GM12874 (cell line): ENCODE data around the gene TTC32.

Experiments
- TF ChIP-seq, protein P1 (sequence below): IDR thresholded peaks from 2 replicates; pipeline ENCODE4 v1.5.1; 2011; ENCODE audit warnings: low read depth, mild to moderate bottlenecking, control low read depth, low read length, moderate library complexity; ENCODE audit not compliant: insufficient read depth

TTC32 gene

DNA sequence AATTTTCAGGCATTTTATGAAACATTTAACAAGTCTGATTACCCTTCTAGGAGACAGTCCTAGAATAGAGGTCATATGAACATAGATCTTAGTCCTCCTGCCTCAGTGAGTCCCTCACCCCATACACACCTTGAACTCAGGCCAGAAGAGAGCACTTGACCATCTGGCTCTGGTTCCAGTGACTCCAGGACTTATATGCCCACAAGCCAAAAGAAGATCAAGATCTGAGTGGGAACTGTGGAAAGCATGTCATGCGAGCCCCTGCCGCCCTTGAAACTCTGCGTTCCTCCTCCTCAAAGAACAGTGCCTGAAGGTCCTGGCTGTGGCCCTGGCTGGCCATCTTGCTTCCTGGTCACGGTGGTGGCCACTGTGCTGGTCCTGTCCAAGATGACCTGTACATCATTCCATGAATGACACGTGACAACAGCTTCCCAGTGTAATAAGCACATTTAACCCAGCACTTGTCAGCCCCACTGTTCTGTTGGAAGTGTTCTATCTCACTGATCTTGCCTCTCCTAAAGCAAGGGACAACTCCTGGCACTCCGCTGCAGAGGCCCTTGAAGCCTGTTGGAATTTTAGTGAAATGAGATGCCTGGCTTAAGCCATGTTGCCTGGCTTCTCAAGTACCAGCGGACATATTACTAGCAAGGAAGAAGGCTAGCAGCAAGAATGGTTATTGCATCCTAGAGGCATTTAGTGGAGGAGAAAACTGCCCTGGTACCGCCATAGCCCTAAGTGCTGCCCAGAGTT lies 17.6 kb downstream of the TTC32 start:
- TF ChIP-seq, protein P1, sequence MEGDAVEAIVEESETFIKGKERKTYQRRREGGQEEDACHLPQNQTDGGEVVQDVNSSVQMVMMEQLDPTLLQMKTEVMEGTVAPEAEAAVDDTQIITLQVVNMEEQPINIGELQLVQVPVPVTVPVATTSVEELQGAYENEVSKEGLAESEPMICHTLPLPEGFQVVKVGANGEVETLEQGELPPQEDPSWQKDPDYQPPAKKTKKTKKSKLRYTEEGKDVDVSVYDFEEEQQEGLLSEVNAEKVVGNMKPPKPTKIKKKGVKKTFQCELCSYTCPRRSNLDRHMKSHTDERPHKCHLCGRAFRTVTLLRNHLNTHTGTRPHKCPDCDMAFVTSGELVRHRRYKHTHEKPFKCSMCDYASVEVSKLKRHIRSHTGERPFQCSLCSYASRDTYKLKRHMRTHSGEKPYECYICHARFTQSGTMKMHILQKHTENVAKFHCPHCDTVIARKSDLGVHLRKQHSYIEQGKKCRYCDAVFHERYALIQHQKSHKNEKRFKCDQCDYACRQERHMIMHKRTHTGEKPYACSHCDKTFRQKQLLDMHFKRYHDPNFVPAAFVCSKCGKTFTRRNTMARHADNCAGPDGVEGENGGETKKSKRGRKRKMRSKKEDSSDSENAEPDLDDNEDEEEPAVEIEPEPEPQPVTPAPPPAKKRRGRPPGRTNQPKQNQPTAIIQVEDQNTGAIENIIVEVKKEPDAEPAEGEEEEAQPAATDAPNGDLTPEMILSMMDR, result no peak

DNA sequence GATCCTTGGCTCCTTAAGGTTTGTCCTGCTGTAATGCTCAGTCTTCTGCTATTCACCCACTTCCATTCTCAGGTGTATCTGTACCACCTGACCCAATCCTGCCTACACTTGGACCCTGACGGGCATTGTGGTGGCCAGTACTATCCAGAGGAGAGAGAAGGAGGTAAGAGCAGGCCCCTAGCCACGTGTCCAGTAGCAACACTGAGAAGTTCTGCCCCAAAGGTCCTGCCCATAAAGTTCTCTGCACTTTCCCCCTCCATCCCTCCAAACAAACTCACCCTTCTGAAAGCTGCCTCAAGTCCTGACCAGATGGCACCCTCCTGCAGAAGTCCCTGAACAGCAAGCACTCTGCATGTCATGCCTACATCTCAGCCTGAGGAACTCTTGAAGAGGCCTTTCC lies 18.3 kb downstream of the TTC32 start:
- TF ChIP-seq, protein P1, result no peak

DNA sequence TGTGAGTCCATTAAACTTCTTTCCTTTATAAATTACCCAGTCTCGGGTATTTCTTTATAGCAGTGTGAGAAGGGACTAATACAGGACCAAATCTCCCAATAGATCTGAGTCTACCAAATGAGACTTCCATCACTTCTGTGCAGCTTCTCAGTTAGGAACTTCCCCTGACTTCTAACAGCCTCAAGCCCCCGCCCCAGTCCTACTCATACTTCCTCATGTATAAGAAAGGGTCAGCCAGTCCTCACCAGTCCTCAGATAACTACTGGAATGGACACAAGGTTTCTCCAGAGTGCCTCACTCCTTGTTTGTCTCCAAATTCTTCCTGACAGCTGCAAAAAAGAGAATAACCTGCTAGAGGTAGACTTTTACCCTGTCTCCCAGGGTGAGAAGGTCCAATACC lies 19.5 kb downstream of the TTC32 start:
- TF ChIP-seq, protein P1, result no peak

DNA sequence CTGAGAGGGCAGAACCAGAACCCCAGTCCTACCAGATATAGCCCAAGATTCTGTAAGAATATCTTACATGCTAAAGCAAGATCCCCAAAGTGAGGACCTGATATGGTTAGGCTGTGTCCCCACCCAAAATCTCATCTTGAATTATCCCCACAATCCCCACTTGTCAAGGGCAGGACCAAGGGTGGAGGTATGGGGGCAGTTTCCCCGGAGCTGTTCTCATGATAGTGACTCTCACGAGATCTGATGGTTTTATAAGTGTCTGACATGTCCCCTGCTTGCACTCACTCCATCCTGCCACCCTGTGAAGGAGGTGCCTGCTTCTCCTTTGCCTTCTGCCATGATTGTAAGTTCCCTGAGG lies 19.9 kb downstream of the TTC32 start:
- TF ChIP-seq, protein P1, result no peak

DNA sequence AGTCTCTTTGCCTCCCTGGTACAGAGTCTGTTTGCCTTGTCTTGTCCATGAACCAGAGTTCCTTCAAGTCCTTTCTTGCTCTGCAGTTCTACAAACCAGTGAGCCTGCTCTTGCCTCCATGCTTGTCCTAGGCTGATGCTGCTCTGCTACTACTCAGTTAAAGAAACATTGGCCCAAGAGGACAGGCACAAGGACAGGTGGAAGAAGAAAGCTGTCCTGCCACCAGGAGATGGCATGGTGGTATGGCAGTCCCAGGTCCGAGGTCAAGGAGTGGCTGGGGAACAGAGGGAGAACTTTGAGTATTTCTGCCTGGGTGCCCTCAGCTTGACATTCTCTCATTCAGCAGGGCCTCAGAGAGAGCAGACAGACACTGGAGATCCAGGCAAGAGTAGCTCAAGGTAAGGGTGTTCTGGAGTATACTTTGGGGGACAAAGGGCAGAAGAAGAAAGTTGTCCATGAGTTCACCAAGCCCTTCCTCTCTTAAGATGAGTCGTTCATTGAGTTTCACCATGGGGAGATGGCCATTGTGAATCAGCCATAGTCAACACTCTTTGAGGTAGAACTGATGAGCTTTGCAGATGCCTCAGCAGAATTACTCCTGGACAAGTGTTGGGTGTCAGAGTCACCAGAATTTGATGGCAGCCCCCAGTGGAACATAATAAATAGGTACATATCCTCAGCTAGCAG lies 20.4 kb downstream of the TTC32 start:
- TF ChIP-seq, protein P1, result no peak

DNA sequence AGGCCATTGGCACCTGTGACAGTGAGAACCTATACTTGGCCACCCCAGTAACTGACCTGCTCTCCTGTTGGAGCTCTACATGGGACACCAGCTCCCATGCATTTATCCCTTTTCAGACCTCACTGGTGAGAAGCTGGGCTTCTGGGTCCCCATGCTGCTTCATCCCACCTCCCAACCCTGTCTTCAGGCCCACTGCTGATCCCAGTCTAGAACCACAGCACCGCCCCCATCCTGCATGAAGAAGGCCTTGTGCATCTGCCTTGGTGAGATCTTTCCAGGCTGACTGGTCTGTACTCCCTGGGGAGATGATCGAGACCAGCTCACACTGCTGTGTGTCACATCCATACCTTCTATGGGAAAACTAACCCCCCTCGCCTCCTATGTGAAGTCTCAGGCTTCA lies 22.7 kb downstream of the TTC32 start:
- TF ChIP-seq, protein P1, result no peak

DNA sequence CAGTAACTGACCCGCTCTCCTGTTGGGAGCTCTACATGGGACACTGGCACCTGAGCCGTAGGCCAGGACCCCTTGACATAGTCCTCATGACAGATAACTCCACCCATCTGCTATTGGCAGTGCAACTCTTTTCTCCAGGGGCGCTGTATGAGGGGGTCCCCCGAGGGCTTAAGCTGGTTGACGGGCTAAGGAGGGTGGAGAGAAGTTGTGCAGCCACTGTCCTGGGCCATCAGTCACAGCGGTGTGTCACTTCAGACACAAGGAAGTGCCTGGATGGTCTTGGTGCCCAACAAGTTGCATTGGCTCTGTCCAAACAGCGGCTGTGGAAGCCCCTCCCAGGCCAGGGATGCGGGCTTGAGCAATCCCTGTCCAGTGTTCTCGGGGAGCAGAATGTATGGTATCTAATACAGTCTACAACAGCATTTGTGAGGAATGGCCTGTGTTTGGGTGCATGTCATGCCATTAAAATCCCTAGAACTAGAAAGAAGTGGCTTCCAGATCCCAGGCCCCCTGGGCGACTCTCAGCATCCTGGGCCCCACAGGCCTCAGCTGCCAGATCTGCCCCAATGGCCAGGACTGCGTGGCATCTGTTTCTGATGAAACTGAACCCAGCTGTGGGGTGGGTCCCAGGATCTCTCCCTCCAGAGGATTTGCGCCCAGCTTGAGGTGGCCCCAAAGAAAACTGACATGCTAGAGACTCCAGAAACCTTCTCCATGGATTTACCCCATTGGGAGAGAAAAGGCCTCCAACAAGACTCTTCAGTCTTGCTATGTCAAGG lies 23.3 kb downstream of the TTC32 start:
- TF ChIP-seq, protein P1, result no peak
